OCI-LY7 (cell line): ENCODE results near the gene PACS2. TPM values are rescaled to one million over a fixed set of nuclear protein-coding genes. Genes with fewer than 3 reads are reported as not detected.
A peak's percentile ranks its signal among the peaks of the same experiment; 100 is the strongest.

Experiments
- BruUV-seq: library from RNA; stranded (reverse); fragments of 400-500 nt; replicated peaks from 2 replicates; lab custom pipeline; 2021; lab: Mats Ljungman, UMichigan
- CTCF ChIA-PET: fragments of 300-600 bp; sonication (Branson Sonifier 250); formaldehyde crosslinking; loops from one replicate; lab custom pipeline; 2022; ENCODE audit warnings: antibody characterized with exemption; ENCODE audit not compliant: unreplicated experiment; lab: Charles Lee
- POLR2A ChIA-PET: fragments of 300-600 bp; sonication (Branson Sonifier 250); formaldehyde crosslinking; loops from one replicate; lab custom pipeline; 2022; ENCODE audit warnings: antibody characterized with exemption; lab: Charles Lee
- DNase-seq: peaks from one replicate; pipeline ENCODE4 v3.0.0-alpha.2; 2015; ENCODE audit warnings: low spot score
- H2AFZ ChIP-seq: fragments of 200-600 bp; sonication (generic), shearing (Covaris generic); 2 replicates; pipeline ENCODE4 v1.6.1; 2014; ENCODE audit warnings: mild to moderate bottlenecking, antibody characterized with exemption, low read length, moderate library complexity
- H3K27ac ChIP-seq: fragments of 200-600 bp; sonication (generic); 2 replicates; pipeline ENCODE4 v1.5.1; 2014; ENCODE audit warnings: mixed run types, low read depth, mild to moderate bottlenecking, moderate library complexity, low read length, inconsistent platforms; ENCODE audit not compliant: poor library complexity, severe bottlenecking
- H3K36me3 ChIP-seq: fragments of 200-600 bp; sonication (generic); 2 replicates; pipeline ENCODE4 v1.6.1; 2014; ENCODE audit warnings: mild to moderate bottlenecking, antibody characterized with exemption, low read length, moderate library complexity, mixed read lengths; ENCODE audit not compliant: insufficient read depth
- H3K4me1 ChIP-seq: fragments of 200-600 bp; sonication (generic); 2 replicates; pipeline ENCODE4 v1.5.1; 2014; ENCODE audit warnings: mild to moderate bottlenecking, low read length; ENCODE audit not compliant: insufficient read depth, poor library complexity, severe bottlenecking
- H3K4me2 ChIP-seq: fragments of 200-600 bp; sonication (generic); 2 replicates; pipeline ENCODE4 v1.6.1; 2014; ENCODE audit warnings: mild to moderate bottlenecking, low read length
- H3K4me3 ChIP-seq: fragments of 200-600 bp; sonication (generic); 2 replicates; pipeline ENCODE4 v1.5.1; 2014; ENCODE audit warnings: mild to moderate bottlenecking, low read depth, low read length; ENCODE audit not compliant: poor library complexity, severe bottlenecking
- H3K79me2 ChIP-seq: fragments of 200-600 bp; sonication (generic); 2 replicates; pipeline ENCODE4 v1.6.1; 2016; ENCODE audit warnings: low read depth, mild to moderate bottlenecking, low read length, moderate library complexity, mixed read lengths; ENCODE audit not compliant: insufficient read depth
- H3K9me2 ChIP-seq: fragments of 200-600 bp; sonication (generic); 2 replicates; pipeline ENCODE4 v1.6.1; 2016; ENCODE audit warnings: mild to moderate bottlenecking, low read length, mixed read lengths; ENCODE audit not compliant: insufficient read depth
- H3K9me3 ChIP-seq: fragments of 200-600 bp; sonication (generic); 2 replicates; pipeline ENCODE4 v1.6.1; 2014; ENCODE audit warnings: mild to moderate bottlenecking, mixed run types, low read length, mixed read lengths
- H4K20me1 ChIP-seq: fragments of 200-600 bp; sonication (generic); 2 replicates; pipeline ENCODE4 v1.6.1; 2014; ENCODE audit warnings: mild to moderate bottlenecking, antibody characterized with exemption, low read length, moderate library complexity, mixed read lengths; ENCODE audit not compliant: insufficient read depth
- CTCF ChIP-seq: fragments of 200-600 bp; sonication (generic); conservative IDR thresholded peaks from 2 replicates; pipeline ENCODE4 v1.5.1; 2014; ENCODE audit warnings: mild to moderate bottlenecking, antibody characterized with exemption, low read length, moderate library complexity, mixed read lengths
- EZH2phosphoT487 ChIP-seq: fragments of 200-600 bp; sonication (generic); IDR thresholded peaks from 2 replicates; pipeline ENCODE4 v1.6.1; 2018; ENCODE audit warnings: low read depth, borderline replicate concordance, mild to moderate bottlenecking, mixed run types, antibody characterized with exemption, low read length, moderate library complexity, mixed read lengths
- intact Hi-C: fragments of 100-400 bp; cut with micrococcal nuclease; formaldehyde crosslinking; loops from one replicate; pipeline ENCODE4 v1.10.0; 2022; ENCODE audit not compliant: unreplicated experiment
- total RNA-seq, 2 experiments: library from RNA; depleted of rRNA in 1 of 2; stranded (reverse); fragments of >200 nt in 1 of 2; shearing (Covaris generic) in 1 of 2; gene quantifications; 2 replicates each; pipeline ENCODE4 v1.2.3, GENCODE V29; 2014 to 2022

PACS2 gene
- total RNA-seq, 2 experiments from 2014 or later: 45.4 to 46.9 TPM

GRCh38 chr14:105410642-105411016, 96.1 kb downstream of the PACS2 start:
- ChIA-PET POLR2A (no interaction called here), CTCF (no interaction called here)
- BruUV-seq: no TSS peak
- Histone ChIP-seq H2AFZ (no peak overlapping the region), H3K27ac (no peak overlapping the region), H4K20me1 (no peaks in the 10 kb centered on the region), H3K36me3 (no peaks in the 10 kb centered on the region), H3K4me3 (no peak overlapping the region), H3K9me2 (no peaks in the 10 kb centered on the region), H3K79me2 (no peaks in the 10 kb centered on the region), H3K4me2 (no peak overlapping the region), H3K9me3 (no peaks in the 10 kb centered on the region), H3K4me1 (peaks cover 7% of the 10 kb centered on the region)
- intact Hi-C loops: no loop called here
- no peak for DNase-seq
- no peak for TF ChIP-seq EZH2phosphoT487
- no peak for TF ChIP-seq CTCF

- no peaks in the 10 kb centered on the region for H3K36me3 ChIP-seq
- POLR2A ChIA-PET: no interaction called here
- TF ChIP-seq CTCF (no peak), EZH2phosphoT487 (no peak)
- BruUV-seq: no TSS peak
- H3K79me2 ChIP-seq: no peaks in the 10 kb centered on the region
- H2AFZ ChIP-seq: no peak overlapping the region
- CTCF ChIA-PET: no interaction called here
- peak overlapping the region; percentile 22; the same call in 1 of the 2 replicates for H3K4me2 ChIP-seq
- H3K4me1 ChIP-seq: peaks cover 7% of the 10 kb centered on the region
- H3K9me3 ChIP-seq: no peaks in the 10 kb centered on the region
- intact Hi-C loops: no loop called here
- no peak overlapping the region for H3K27ac ChIP-seq
- H3K4me3 ChIP-seq: no peak overlapping the region
- no peaks in the 10 kb centered on the region for H3K9me2 ChIP-seq
- no peak for DNase-seq
- H4K20me1 ChIP-seq: no peaks in the 10 kb centered on the region
These were observed 96.7 kb downstream of the PACS2 start for GRCh38 chr14:105411017-105411941.
